Left renal cortex interstitium (tissue), 4 donors: ENCODE data around the gene SPINK7. TPM values are rescaled to one million over a fixed set of nuclear protein-coding genes. Genes with fewer than 3 reads are reported as not detected.

Source experiments
- DNase-seq, 4 donors: peaks; one replicate each; pipeline ENCODE4 v3.0.0-alpha.2; 2013; ENCODE audit warnings: low read depth in 4 of 4, low spot score in 2 of 4, missing footprints in 1 of 4
- polyA plus RNA-seq, 4 donors: library from polyadenylated mRNA; unstranded; fragments of 120-200 nt; gene quantifications; one replicate each; pipeline ENCODE4 v1.2.1, GENCODE V29; 2013; ENCODE audit not compliant: insufficient read length in 4 of 4

SPINK7 gene
- polyA plus RNA-seq, 4 donors = 0.28 to 0.85 (median 0.62) TPM; not detected in 1

GRCh38 chr5:148343046-148343407 is 30.8 kb downstream of the SPINK7 start:
- no peak for DNase-seq

- no peak for DNase-seq
Observed at GRCh38 chr5:148343603-148344487, 31.6 kb downstream of the SPINK7 start.

- no peak for DNase-seq
Observed at GRCh38 chr5:148347706-148348105, 35.5 kb downstream of the SPINK7 start.

- DNase-seq = no peak
Observed at GRCh38 chr5:148352696-148353095, 40.5 kb downstream of the SPINK7 start.

GRCh38 chr5:148353634-148354033 is 41.4 kb downstream of the SPINK7 start:
- no peak for DNase-seq

GRCh38 chr5:148364343-148364742 is 52.1 kb downstream of the SPINK7 start:
- DNase-seq = no peak

Other genes with a start within 250 kb of the SPINK7 start
- gene SPINK5, start 248.4 kb upstream of the SPINK7 start, polyA plus RNA-seq = under 1 TPM; 0.27 to 0.86 (median 0.51) TPM
- not detected for gene SPINK14, start 143.9 kb upstream of the SPINK7 start, polyA plus RNA-seq
- not detected for gene SPINK6, start 109.4 kb upstream of the SPINK7 start, polyA plus RNA-seq
- under 1 TPM in 1 of 4 donors, not detected in 3; 0.08 TPM for gene MARCOL, start 73.9 kb upstream of the SPINK7 start, polyA plus RNA-seq
- gene SPINK13, start 43.6 kb upstream of the SPINK7 start, polyA plus RNA-seq = under 1 TPM in 3 of 4 donors, not detected in 1; 0.23 to 0.79 (median 0.58) TPM
- gene SPINK9, start 23.1 kb downstream of the SPINK7 start, polyA plus RNA-seq = under 1 TPM in 2 of 4 donors, not detected in 2; 0.34 to 0.36 TPM
- 10 to 100 TPM; 38.7 to 55.2 (median 45.2) TPM for gene FBXO38, start 71.5 kb downstream of the SPINK7 start, polyA plus RNA-seq